HG03103 (cell line): ENCODE measurements around the gene EXT2.
A peak's percentile ranks its signal among the peaks of the same experiment; 100 is the strongest.

Experiments
- ATAC-seq: cut with Tn5 transposase; IDR thresholded peaks from one replicate; pipeline ENCODE4 v1.9.1; 2021; ENCODE audit warnings: low read depth; ENCODE audit not compliant: unreplicated experiment

The EXT2 gene

GRCh38 chr11:44095506-44096359 is at the start of gene EXT2:
TSS of gene EXT2 (plus strand) at chr11:44095678. CDS start at chr11:44107713, 12,035 bp downstream.
- ATAC-seq, result peak; percentile 90

GRCh38 chr11:44046182-44046581 is 49.3 kb upstream of the EXT2 start:
- no peak for ATAC-seq

- ATAC-seq, result no peak
Observed at GRCh38 chr11:44047298-44047697, 48.2 kb upstream of the EXT2 start.

DNA sequence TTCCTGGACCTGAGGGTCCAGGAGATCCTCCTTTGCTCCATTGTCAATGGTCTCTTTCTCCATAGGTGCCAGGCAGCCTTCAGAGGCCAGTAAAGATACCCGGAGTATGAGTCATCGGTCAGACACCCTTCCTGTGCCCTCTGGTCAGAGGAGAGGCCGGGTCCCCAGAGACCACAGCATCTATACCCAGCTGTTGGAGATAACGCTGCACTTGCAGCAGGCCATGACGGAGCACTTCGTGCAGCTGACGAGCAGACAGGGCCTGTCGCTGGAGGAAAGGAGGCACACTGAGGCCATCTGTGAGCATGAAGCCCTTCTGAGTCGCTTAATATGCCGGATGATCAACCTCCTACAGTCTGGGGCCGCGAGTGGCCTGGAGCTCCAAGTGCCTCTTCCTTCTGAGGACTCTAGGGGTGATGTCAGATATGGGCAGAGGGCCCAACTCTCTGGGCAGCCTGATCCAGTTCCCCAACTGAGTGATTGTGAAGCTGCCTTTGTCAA is 47.5 kb upstream of the EXT2 start, which contains the start of gene ACCSL:
TSS of gene ACCSL (plus strand) at position 51 of the 501 bp plus-strand sequence. CDS start at position 107, 56 bp downstream.
- no peak for ATAC-seq

DNA sequence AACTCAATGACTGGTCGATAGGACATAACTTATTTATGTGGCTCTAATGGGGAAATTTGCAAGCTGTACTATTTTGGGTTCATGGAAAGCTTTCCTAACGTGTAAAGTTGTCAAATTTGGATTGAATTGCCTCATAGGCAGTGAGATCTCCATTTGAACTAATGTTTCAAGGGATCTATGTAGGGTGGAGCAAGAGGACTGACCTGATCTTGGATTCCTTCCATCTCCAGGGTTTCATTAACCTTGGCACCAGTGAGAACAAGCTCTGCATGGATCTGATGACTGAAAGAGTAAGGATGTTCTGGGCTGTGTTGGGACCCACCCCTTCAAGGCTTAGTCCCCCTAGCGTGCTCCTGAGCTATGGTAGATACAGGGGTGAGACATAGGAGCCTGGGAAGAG is 45.6 kb upstream of the EXT2 start:
- no peak for ATAC-seq

- no peak for ATAC-seq
Observed at GRCh38 chr11:44051171-44051570, 44.3 kb upstream of the EXT2 start.

DNA sequence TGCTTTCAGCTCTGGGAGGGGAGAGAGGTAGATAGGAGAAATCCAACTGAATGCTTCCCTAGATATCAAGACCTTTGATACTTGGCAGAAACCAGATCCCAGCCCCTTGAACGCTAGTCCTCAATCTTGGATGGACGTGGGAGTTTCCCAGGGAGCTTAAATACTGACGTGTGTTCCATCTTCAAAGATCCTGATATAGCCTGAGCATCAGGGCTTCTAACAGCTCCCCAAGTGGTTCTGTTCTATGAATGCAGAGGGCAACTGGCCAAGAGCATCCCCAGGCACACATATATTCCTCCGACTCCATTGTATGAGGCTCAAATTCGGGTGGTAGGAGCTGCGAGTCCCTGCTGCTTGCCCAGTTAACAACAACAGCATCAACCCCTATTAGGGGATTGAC is 38.1 kb upstream of the EXT2 start:
- no peak for ATAC-seq

GRCh38 chr11:44058275-44058674 is 37.2 kb upstream of the EXT2 start:
- no peak for ATAC-seq

GRCh38 chr11:44065161-44065661 is 30.3 kb upstream of the EXT2 start:
- no peak for ATAC-seq

DNA sequence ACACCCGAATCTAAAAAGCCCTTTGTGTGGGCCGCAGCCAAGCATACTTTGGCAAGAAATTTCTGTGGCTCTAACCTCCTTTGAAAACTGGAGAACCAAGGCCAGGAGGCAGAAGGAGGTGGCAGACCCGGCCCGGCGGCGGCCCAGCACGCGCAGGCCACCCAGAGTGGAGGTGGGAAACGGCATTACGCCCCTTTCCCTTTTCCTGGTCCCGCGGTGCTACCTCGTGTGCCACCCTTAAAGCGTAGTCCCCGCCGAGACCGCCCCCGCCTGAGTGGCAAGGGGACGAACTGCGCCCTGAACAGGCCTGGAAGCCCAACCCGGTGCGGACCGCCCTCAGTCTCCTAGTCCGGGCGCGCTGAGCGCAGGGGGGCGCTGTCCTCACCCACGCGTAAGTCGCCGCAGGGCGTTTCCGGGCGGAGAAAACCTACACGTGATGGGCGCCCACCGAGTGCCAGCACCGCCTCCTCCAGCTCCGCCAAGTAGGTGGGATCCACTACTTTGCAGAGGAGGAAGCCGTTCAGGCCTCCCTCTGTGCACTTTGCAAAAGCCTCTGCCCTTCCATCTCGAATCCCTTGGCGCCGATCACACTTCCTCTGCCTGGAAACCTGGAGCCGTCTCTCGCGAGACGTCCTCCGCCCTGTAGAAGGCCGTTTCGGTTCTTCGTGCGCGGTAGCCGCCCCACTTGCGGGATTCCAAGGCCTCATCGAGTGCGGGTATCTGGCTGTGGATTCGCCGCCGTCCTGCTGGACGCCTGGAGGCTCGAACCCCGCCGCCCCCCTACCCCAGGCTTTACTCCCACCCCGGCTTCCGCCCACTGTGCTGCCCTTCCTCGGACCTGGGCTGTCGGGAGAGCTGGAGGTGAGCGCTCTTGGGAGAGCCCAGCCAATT is 29.4 kb upstream of the EXT2 start, which contains the start of gene ACCS:
TSS of gene ACCS (plus strand) at position 430 of the 891 bp plus-strand sequence. CDS start 1,358 bp downstream, outside the sequence.
- ATAC-seq, result peak; percentile 94

- no peak for ATAC-seq
Observed at GRCh38 chr11:44066732-44067141, 28.7 kb upstream of the EXT2 start.

GRCh38 chr11:44067266-44067665 is 28.2 kb upstream of the EXT2 start:
- ATAC-seq, result no peak

GRCh38 chr11:44068180-44068579 is 27.3 kb upstream of the EXT2 start:
- no peak for ATAC-seq

- ATAC-seq, result no peak
Observed at GRCh38 chr11:44071157-44071556, 24.3 kb upstream of the EXT2 start.

GRCh38 chr11:44072757-44073658 is 22.5 kb upstream of the EXT2 start:
- no peak for ATAC-seq

GRCh38 chr11:44078794-44079193 is 16.7 kb upstream of the EXT2 start:
- no peak for ATAC-seq

DNA sequence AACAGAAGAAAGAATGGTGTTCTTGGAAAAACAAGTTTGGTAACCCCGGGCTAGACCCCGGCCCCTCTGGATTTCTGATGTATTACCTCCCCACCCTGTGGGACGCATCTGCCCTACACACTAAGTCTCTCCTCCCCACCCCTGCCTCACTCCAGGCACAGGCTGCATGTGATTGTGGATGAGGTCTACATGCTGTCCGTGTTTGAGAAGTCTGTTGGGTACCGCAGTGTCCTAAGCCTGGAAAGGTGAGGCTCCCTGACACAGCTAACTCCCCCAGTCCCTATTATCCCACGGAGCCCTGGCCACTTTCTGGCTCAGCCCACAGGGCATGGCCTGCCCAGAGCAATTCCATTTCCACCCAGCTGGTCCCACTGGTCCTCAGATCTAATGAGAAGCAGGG is 16.1 kb upstream of the EXT2 start:
- no peak for ATAC-seq

DNA sequence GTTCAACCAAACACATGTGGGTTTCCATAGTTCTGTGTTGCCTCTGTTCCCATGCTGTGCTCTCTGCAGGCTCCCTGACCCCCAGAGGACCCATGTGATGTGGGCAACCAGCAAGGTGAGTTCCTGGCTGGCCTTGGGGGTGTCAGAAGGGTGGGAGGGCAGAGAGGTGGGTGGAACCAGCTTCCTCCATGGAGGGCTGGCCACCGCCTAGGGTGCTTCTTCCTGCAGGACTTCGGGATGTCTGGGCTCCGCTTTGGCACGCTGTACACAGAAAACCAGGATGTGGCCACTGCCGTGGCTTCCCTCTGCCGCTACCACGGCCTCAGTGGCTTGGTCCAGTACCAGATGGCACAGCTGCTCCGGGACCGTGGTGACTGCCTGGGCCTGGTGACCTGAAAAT is 14.5 kb upstream of the EXT2 start:
- ATAC-seq, result no peak

GRCh38 chr11:44082645-44083044 is 12.8 kb upstream of the EXT2 start:
- ATAC-seq, result no peak

- no peak for ATAC-seq
Observed at GRCh38 chr11:44083433-44083832, 12.0 kb upstream of the EXT2 start.
